IPS-15b (cell line): Measurements from ENCODE around the gene RIPOR2.

ENCODE experiments used
- H3K27me3 ChIP-seq: one replicate; pipeline ENCODE4 v1.6.1; 2013; ENCODE audit warnings: low read length; ENCODE audit not compliant: control insufficient read depth, insufficient read depth
- H3K36me3 ChIP-seq: one replicate; pipeline ENCODE4 v1.6.1; 2013; ENCODE audit warnings: low read length; ENCODE audit not compliant: control insufficient read depth, insufficient read depth
- H3K4me1 ChIP-seq: one replicate; pipeline ENCODE4 v1.6.1; 2013; ENCODE audit warnings: mild to moderate bottlenecking, low read length; ENCODE audit not compliant: control insufficient read depth, insufficient read depth
- H3K4me3 ChIP-seq: one replicate; pipeline ENCODE4 v1.5.1; 2013; ENCODE audit warnings: low read depth, low read length
- H3K9ac ChIP-seq: one replicate; pipeline ENCODE4 v1.6.1; 2013; ENCODE audit warnings: low read depth, mild to moderate bottlenecking, low read length
- H3K9me3 ChIP-seq: one replicate; pipeline ENCODE4 v1.6.1; 2013; ENCODE audit warnings: mild to moderate bottlenecking, low read length; ENCODE audit not compliant: control insufficient read depth, insufficient read depth

RIPOR2 gene

DNA sequence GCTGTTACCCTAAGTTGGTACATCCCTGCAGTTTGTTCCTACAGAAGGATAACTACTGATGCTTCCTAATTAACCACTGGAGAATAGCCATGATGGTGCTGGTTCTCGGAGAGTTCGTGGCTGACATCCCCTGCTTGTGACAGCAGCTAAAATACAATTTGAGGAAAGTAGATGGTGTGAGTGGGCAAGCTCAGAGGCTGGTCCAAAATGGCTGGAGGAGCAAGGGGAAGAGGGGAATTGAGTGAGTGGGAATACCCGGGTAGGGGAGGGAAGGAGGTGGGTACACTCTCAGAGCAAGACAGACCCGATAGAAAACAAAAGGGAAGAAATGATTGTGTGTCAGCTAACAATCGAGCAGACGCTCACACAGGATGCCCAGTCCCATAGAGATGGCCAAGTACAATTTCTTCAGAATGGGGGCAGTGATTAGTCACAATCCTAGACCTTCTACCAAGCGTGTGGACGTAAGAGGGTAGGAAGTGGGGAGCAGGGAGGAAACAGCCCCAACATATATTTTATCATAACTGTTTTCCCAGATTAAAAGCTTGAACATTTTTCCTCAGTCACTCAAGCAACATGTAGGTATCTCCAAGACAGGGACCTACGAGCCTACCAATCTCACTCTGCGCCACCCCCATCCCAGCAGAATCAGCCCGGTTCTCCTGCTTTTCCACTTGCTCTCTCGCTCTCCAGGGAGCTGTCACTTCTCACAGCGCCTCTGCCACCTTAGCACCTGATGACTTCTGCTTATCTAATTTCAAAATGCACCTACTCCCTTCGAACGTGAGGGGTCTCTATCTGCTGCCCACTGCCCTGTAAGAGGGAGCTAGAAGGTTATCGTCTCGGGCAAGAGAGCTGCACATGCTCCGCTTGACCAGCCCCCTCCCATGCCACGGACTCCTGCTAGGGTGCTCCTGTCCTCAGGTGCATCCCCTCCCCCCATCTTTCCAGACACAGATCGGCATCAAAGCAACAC, 26.2 kb downstream of the RIPOR2 start:
- no peaks in the 10 kb centered on the region for H3K36me3 ChIP-seq
- H3K4me1 ChIP-seq = peaks cover 12% of the 10 kb centered on the region
- H3K9ac ChIP-seq = no peak overlapping the region
- H3K27me3 ChIP-seq = peaks cover 48% of the 10 kb centered on the region
- H3K9me3 ChIP-seq = no peaks in the 10 kb centered on the region
- H3K4me3 ChIP-seq = peak overlapping the region; percentile 91

DNA sequence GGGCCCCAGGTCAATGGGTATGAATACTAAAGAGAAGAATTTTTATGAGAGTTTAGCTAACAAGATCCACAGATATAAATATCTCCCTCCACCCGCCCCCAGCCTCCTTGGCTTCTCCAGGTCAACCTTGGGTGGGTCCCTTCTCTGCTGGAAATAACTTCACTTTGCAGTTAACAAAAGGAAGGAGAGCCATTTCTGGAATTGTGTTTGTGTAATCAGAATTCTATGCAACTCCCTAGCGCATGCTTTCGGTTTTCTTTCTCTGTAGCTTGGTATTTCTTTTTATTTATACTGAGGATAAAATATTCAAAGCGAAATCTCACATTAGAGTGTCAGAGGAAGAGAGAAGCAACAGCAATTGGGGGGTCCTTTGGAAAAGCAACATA, 27.1 kb downstream of the RIPOR2 start:
- Histone ChIP-seq H3K36me3 (no peaks in the 10 kb centered on the region), H3K27me3 (peaks cover 48% of the 10 kb centered on the region), H3K4me1 (peaks cover 12% of the 10 kb centered on the region), H3K4me3 (no peak overlapping the region), H3K9me3 (no peaks in the 10 kb centered on the region), H3K9ac (no peak overlapping the region)

GRCh38 chr6:24907919-24908649, 27.7 kb downstream of the RIPOR2 start:
- Histone ChIP-seq H3K27me3 (peaks cover 44% of the 10 kb centered on the region), H3K9me3 (no peaks in the 10 kb centered on the region), H3K4me1 (peaks cover 12% of the 10 kb centered on the region), H3K9ac (no peak overlapping the region), H3K36me3 (no peaks in the 10 kb centered on the region), H3K4me3 (no peak overlapping the region)

DNA sequence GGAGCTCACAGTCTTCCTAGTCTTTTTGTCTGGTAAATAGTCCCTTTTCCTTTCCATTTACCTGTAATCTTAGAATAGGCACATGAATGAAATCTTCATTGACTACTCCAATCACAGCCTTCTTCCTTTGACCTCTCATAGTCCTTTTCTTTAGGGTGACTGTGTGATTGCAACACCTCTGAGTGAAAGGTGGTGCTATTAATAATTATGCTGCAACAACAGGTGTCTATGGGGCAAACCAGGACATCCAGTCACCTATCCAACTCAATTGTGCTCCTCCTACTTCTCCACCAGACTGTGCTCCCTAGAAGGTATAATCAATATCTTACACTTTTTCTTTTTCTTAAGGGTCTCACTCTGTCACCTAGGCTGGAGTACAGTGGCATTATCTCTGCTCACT, 29.4 kb downstream of the RIPOR2 start:
- H3K27me3 ChIP-seq = peaks cover 27% of the 10 kb centered on the region
- H3K9me3 ChIP-seq = no peaks in the 10 kb centered on the region
- no peak overlapping the region for H3K4me3 ChIP-seq
- no peak overlapping the region for H3K9ac ChIP-seq
- H3K36me3 ChIP-seq = no peaks in the 10 kb centered on the region
- H3K4me1 ChIP-seq = peaks cover 12% of the 10 kb centered on the region

GRCh38 chr6:24905483-24905882, 30.3 kb downstream of the RIPOR2 start:
- Histone ChIP-seq H3K4me1 (peaks cover 11% of the 10 kb centered on the region), H3K27me3 (peaks cover 25% of the 10 kb centered on the region), H3K9ac (no peak overlapping the region), H3K9me3 (no peaks in the 10 kb centered on the region), H3K4me3 (no peak overlapping the region), H3K36me3 (no peaks in the 10 kb centered on the region)

- Histone ChIP-seq H3K4me1 (peaks cover 15% of the 10 kb centered on the region), H3K9ac (no peak overlapping the region), H3K27me3 (peaks cover 7% of the 10 kb centered on the region), H3K4me3 (no peak overlapping the region), H3K9me3 (no peaks in the 10 kb centered on the region), H3K36me3 (no peaks in the 10 kb centered on the region)
Observed at GRCh38 chr6:24903681-24904080, 32.1 kb downstream of the RIPOR2 start.

DNA sequence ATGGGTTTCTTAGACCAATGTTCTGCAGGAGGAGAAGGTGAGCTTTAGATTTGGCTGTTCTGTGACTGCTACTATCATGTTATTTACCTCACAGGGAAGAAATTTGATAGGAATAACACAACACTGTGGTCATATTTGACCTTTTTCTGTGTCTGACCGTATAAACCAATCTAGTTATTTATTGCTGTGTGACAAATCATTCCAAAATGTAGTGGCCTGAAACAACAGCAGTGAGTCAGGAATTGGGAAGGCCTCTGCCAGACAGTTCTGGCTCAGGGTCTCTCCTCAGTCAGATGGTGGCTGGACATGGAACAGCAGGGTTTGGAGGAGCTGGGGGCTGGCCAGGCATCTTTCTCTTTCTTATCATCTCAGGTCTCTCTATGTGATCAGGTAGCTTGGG, 33.0 kb downstream of the RIPOR2 start:
- Histone ChIP-seq H3K9ac (no peak overlapping the region), H3K36me3 (no peaks in the 10 kb centered on the region), H3K4me1 (peaks cover 15% of the 10 kb centered on the region)

GRCh38 chr6:24901698-24902328, 33.9 kb downstream of the RIPOR2 start:
- Histone ChIP-seq H3K4me3 (no peak overlapping the region), H3K27me3 (no peaks in the 10 kb centered on the region), H3K36me3 (no peaks in the 10 kb centered on the region), H3K9ac (no peak overlapping the region), H3K4me1 (peaks cover 13% of the 10 kb centered on the region), H3K9me3 (no peaks in the 10 kb centered on the region)

More for the DNA sequence above, 33.0 kb downstream of the RIPOR2 start:
- Histone ChIP-seq H3K4me3 (no peak overlapping the region), H3K27me3 (no peaks in the 10 kb centered on the region), H3K9me3 (no peaks in the 10 kb centered on the region)

DNA sequence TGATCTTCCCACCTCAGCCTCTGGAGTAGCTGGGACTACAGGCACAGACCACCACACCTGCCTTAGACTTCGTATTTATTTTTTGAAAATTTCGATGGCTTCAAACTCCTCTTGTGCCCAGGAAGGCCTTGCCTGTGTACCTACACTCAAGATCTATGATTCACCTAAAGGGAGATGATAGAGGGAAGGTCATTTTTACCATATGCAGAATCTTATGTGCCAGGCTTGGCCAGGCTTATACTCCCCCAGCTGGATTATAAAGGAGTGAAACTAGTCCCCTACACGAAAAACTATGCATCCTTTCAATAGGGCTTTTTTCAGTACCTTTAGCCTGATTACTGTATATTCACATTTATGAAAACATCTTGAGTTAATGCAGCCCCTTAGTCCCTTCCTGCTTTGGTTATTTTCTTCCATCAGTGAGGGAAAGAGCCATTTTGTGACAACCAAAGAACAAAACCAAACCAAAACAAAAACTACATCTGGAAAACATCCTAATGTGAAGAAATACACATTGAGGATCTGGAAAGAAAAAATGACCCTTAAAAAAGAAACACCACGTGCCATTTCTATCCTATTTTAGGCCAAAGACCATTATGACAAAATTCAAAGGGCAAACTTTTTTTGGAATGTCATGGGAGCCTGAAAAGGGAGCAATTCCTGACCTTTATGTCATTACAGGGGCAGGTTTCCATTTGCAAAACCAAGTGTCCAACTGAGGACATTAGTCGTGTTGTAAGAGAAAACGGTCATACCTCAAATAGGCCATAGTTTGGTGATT, 34.7 kb downstream of the RIPOR2 start:
- no peak overlapping the region for H3K4me3 ChIP-seq
- peaks cover 13% of the 10 kb centered on the region for H3K4me1 ChIP-seq
- H3K36me3 ChIP-seq = no peaks in the 10 kb centered on the region
- H3K9ac ChIP-seq = no peak overlapping the region
- no peaks in the 10 kb centered on the region for H3K27me3 ChIP-seq
- H3K9me3 ChIP-seq = no peaks in the 10 kb centered on the region

DNA sequence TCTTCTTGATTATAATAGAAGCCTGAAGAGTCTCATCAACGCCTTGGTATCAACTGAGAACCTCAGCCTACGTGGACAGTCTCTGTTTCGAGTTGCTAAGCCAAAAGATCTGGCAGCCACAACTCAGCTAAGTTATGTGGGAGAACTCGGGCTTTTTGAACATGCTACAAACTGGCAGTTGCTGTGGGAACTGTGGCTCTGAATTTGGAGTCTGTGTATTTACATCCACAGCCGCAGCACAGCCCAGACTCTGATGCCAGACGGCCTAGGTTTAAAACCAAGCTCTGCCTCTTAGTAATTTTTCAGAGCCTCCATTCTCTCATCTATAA, 35.8 kb downstream of the RIPOR2 start:
- Histone ChIP-seq H3K4me1 (peaks cover 13% of the 10 kb centered on the region), H3K4me3 (no peak overlapping the region), H3K27me3 (no peaks in the 10 kb centered on the region), H3K9me3 (no peaks in the 10 kb centered on the region), H3K9ac (no peak overlapping the region), H3K36me3 (no peaks in the 10 kb centered on the region)
